GM19043 (cell line): ENCODE results near the gene ARVCF.
"Not testable (repeated sequence)": the region's sequence is repeated elsewhere in the genome, so short reads cannot be mapped to it uniquely, and the experiment has no call there.

Experiments
- ATAC-seq: cut with Tn5 transposase; IDR thresholded peaks from one replicate; pipeline ENCODE4 v1.9.1; 2021; ENCODE audit warnings: low read depth; ENCODE audit not compliant: unreplicated experiment

ARVCF gene

GRCh38 chr22:19942157-19943081 lies 74.2 kb downstream of the ARVCF start:
- no peak for ATAC-seq

- ATAC-seq: peak; percentile 63
Measured at GRCh38 chr22:19941365-19942082, 75.1 kb downstream of the ARVCF start, which contains the start of the genes COMT and TXNRD2. TSS of gene COMT (plus strand) at chr22:19941772. CDS start at chr22:19962527, 20,755 bp downstream. TSS of gene TXNRD2 (minus strand) at chr22:19941818. CDS start at chr22:19941803, 15 bp downstream.

GRCh38 chr22:19940536-19941364 lies 75.9 kb downstream of the ARVCF start:
- ATAC-seq: no peak

GRCh38 chr22:19937616-19938473 lies 78.8 kb downstream of the ARVCF start:
- no peak for ATAC-seq

- no peak for ATAC-seq
Measured at GRCh38 chr22:19936513-19936912, 80.1 kb downstream of the ARVCF start.

- not testable (repeated sequence) for ATAC-seq
Measured at GRCh38 chr22:19935123-19935718, 81.4 kb downstream of the ARVCF start.

GRCh38 chr22:19933341-19934241 lies 83.0 kb downstream of the ARVCF start:
- ATAC-seq: no peak

GRCh38 chr22:19932367-19933206 lies 84.0 kb downstream of the ARVCF start:
- no peak for ATAC-seq

GRCh38 chr22:19931514-19931913 lies 85.1 kb downstream of the ARVCF start:
- ATAC-seq: no peak

- ATAC-seq: no peak
Measured at GRCh38 chr22:19930551-19931486, 85.8 kb downstream of the ARVCF start.

GRCh38 chr22:19929586-19930550 lies 86.8 kb downstream of the ARVCF start:
- ATAC-seq: no peak

- ATAC-seq: no peak
Measured at GRCh38 chr22:19928207-19928606, 88.4 kb downstream of the ARVCF start.

- no peak for ATAC-seq
Measured at GRCh38 chr22:19927696-19928095, 88.9 kb downstream of the ARVCF start.

GRCh38 chr22:19926028-19926427 lies 90.6 kb downstream of the ARVCF start:
- not testable (repeated sequence) for ATAC-seq

- ATAC-seq: no peak
Measured at GRCh38 chr22:19923914-19924513, 92.6 kb downstream of the ARVCF start.
